ENCODE data around the gene CD40. TPM values are rescaled to one million over a fixed set of nuclear protein-coding genes. Genes with fewer than 3 reads are reported as not detected.
A peak's percentile ranks its signal among the peaks of the same experiment; 100 is the strongest.

Gene CD40
- total RNA-seq, 1 donor from 2014 or later: 1.5 TPM

DNA sequence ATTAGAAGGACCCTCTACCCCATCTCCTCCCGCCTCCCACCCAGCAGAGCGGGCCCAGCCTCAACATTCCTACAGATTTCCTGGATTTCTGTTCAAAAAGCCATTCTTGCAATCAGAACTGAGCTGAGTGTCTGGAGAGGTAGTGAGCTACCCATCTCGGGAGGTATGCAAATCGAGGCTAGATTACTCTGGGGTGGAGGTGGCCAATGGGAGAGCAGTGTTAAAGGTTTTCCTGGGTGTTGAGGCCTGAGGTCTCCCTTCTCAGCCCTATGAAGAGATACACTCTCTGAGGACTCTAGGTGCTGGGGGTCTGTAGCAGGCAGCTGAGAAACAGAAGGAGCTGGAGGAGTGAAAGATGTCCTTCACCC, 57.0 kb downstream of the CD40 start:
- peak overlapping the region; percentile 34 for H3K4me3 Mint-ChIP-seq

DNA sequence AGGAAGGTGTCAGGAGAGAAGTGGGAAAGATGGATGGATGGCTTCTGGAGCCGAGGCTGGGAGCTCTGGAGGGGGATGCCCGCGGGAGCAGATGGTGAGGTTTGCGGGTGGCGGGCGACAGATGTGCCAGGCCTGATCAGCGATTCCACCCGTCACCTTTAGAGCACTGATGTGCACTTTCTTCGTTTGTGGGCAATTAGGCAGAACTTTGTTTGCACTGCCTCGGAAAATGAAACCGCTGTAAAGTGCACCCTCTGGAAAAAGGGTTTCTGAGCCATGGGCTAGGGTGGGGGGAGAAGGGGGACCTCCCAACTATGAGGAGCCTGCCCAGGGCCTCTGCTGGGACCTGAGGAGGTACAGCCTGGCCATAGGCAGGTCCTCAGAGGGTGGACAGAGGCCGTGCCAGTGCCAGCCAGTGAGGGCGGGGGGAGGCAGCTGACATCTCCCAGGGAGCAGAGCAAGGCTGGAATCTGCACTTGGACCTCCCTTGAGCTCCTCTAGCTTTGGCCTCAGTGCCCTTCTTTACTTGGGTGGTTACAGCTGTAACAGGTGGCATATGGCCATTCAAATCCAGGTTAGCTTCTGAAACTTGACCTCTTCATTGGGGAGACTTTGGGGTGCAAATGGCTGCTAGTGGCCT, 58.7 kb downstream of the CD40 start:
- no peak for DNase-seq (ENCODE audit: extremely low spot score, unreplicated experiment)
- no peaks in the 10 kb centered on the region for H3K36me3 Mint-ChIP-seq
- no peak overlapping the region for H3K27ac Mint-ChIP-seq
- no peak overlapping the region for H3K4me3 Mint-ChIP-seq
- TF ChIP-seq, protein P1, sequence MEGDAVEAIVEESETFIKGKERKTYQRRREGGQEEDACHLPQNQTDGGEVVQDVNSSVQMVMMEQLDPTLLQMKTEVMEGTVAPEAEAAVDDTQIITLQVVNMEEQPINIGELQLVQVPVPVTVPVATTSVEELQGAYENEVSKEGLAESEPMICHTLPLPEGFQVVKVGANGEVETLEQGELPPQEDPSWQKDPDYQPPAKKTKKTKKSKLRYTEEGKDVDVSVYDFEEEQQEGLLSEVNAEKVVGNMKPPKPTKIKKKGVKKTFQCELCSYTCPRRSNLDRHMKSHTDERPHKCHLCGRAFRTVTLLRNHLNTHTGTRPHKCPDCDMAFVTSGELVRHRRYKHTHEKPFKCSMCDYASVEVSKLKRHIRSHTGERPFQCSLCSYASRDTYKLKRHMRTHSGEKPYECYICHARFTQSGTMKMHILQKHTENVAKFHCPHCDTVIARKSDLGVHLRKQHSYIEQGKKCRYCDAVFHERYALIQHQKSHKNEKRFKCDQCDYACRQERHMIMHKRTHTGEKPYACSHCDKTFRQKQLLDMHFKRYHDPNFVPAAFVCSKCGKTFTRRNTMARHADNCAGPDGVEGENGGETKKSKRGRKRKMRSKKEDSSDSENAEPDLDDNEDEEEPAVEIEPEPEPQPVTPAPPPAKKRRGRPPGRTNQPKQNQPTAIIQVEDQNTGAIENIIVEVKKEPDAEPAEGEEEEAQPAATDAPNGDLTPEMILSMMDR (conservative IDR thresholded peaks at IDR 0.05): no peak
- H3K9me3 Mint-ChIP-seq: no peaks in the 10 kb centered on the region
- H3K4me1 Mint-ChIP-seq (ENCODE audit: unreplicated experiment): peaks cover 10% of the 10 kb centered on the region
- H3K27me3 Mint-ChIP-seq: peaks cover 70% of the 10 kb centered on the region

More for the DNA sequence above, 57.0 kb downstream of the CD40 start:
- Mint-ChIP-seq H3K36me3 (no peaks in the 10 kb centered on the region), H3K27me3 (peaks cover 80% of the 10 kb centered on the region), H3K4me1 (ENCODE audit: unreplicated experiment) (peaks cover 10% of the 10 kb centered on the region), H3K27ac (no peak overlapping the region), H3K9me3 (no peaks in the 10 kb centered on the region)
- TF ChIP-seq, protein P1 (conservative IDR thresholded peaks at IDR 0.05): no peak
- DNase-seq (ENCODE audit: extremely low spot score, unreplicated experiment): no peak

DNA sequence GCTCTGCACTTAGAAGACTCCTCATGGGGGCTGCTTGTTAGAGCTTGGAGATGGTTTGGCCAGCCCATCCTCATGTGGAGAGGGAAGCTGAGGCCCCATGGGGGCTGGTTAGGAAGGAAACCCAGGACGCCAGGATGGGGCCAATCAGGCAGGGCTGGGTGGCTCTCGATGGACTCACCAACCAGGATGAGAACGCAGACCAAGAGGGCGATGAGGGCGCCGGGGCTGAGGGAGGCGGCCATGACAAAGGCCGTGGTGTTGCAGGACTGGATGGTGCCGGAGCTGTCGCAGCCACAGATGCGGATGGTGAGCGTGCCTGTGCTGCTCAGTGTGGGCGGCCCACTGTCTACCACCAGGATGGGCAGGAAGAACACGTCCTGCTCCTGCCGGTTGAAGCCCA, 59.7 kb downstream of the CD40 start:
- TF ChIP-seq, protein P1 (conservative IDR thresholded peaks at IDR 0.05): no peak
- Mint-ChIP-seq H3K27ac (no peak overlapping the region), H3K9me3 (no peaks in the 10 kb centered on the region), H3K4me3 (no peak overlapping the region), H3K27me3 (peaks cover 65% of the 10 kb centered on the region), H3K4me1 (ENCODE audit: unreplicated experiment) (peaks cover 10% of the 10 kb centered on the region), H3K36me3 (no peaks in the 10 kb centered on the region)
- no peak for DNase-seq (ENCODE audit: extremely low spot score, unreplicated experiment)

DNA sequence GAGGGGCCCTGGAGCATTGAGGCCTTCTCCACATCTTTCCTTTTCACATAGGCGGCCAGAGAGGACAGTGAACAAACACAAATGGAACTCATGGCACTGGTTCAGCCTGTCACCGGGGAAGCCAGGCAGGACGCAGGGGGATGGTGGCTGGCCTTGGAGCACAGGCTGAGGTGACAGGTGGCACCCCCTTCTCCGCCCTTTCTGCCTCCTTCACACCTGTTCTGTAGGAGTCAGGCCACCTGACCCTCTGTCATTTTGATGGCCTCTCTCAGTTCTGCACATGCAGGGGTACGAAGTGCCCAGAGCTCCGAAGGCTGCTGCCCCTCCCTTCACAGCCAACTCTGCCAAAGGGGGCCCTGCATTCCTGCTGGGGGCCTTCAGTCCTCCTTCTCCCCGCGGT, 60.8 kb downstream of the CD40 start:
- Mint-ChIP-seq H3K9me3 (no peaks in the 10 kb centered on the region), H3K27me3 (peaks cover 54% of the 10 kb centered on the region), H3K36me3 (no peaks in the 10 kb centered on the region), H3K4me3 (no peak overlapping the region), H3K27ac (no peak overlapping the region), H3K4me1 (ENCODE audit: unreplicated experiment) (peaks cover 10% of the 10 kb centered on the region)
- TF ChIP-seq, protein P1 (conservative IDR thresholded peaks at IDR 0.05): no peak
- DNase-seq (ENCODE audit: extremely low spot score, unreplicated experiment): no peak

Other genes with a start within 250 kb of the CD40 start
- gene ZSWIM1, start 237.1 kb upstream of the CD40 start, total RNA-seq (ENCODE audit: low replicate concordance): 17.1 and 17.3 TPM in 2 replicates
- 2.6 and 4.2 TPM in 2 replicates for gene SPATA25, start 230.7 kb upstream of the CD40 start, total RNA-seq (ENCODE audit: low replicate concordance)
- gene NEURL2, start 227.1 kb upstream of the CD40 start, total RNA-seq (ENCODE audit: low replicate concordance): 6.4 TPM in 2 replicates
- 142 and 174 TPM in 2 replicates for gene CTSA, start 227.0 kb upstream of the CD40 start, total RNA-seq (ENCODE audit: low replicate concordance)
- 40.7 and 96.5 TPM in 2 replicates for gene PLTP, start 206.2 kb upstream of the CD40 start, total RNA-seq (ENCODE audit: low replicate concordance)
- gene PCIF1, start 183.6 kb upstream of the CD40 start, total RNA-seq (ENCODE audit: low replicate concordance): 35.0 and 37.6 TPM in 2 replicates
- 19.9 and 23.6 TPM in 2 replicates for gene ZNF335, start 146.1 kb upstream of the CD40 start, total RNA-seq (ENCODE audit: low replicate concordance)
- gene MMP9, start 109.4 kb upstream of the CD40 start, total RNA-seq (ENCODE audit: low replicate concordance): 0.53 TPM in 1 of 2 replicates, not detected in the other
- gene SLC12A5, start 89.1 kb upstream of the CD40 start, total RNA-seq (ENCODE audit: low replicate concordance): 3.1 and 5.1 TPM in 2 replicates
- gene NCOA5, start 28.4 kb upstream of the CD40 start, total RNA-seq (ENCODE audit: low replicate concordance): 43.5 and 48.6 TPM in 2 replicates
- 1.3 and 1.8 TPM in 2 replicates for gene CDH22, start 190.2 kb downstream of the CD40 start, total RNA-seq (ENCODE audit: low replicate concordance)